Small intestine (tissue), 7 donors: ENCODE results near the gene ETNK1. TPM values are rescaled to one million over a fixed set of nuclear protein-coding genes. Genes with fewer than 3 reads are reported as not detected.
A peak's percentile ranks its signal among the peaks of the same experiment; 100 is the strongest.
"Not testable (repeated sequence)": the region's sequence is repeated elsewhere in the genome, so short reads cannot be mapped to it uniquely, and the experiment has no call there.

Experiments
- DNase-seq, 2 donors: peaks; one replicate each; pipeline versions ENCODE4 v3.0.0 to v3.0.0-alpha.2; 2013
- FAIRE-seq: peaks from 2 replicates; lab custom pipeline; 2012; peaks lifted over from hg19 to GRCh38; lab: Jason Lieb, UNC
- H3K27ac ChIP-seq, 3 donors: one replicate each; pipeline ENCODE4 v1.5.1; 2013; ENCODE audit warnings: low read length in 2 of 3, mild to moderate bottlenecking in 2 of 3, control low read depth in 1 of 3, inconsistent platforms in 1 of 3, low read depth in 1 of 3, moderate library complexity in 1 of 3
- H3K27me3 ChIP-seq, 3 donors: one replicate each; pipeline ENCODE4 v1.6.1; 2013; ENCODE audit warnings: low read length in 3 of 3, inconsistent platforms in 1 of 3; ENCODE audit not compliant: control insufficient read depth in 3 of 3, insufficient read depth in 3 of 3
- H3K36me3 ChIP-seq, 3 donors: one replicate each; pipeline ENCODE4 v1.6.1; 2013; ENCODE audit warnings: low read length in 3 of 3, inconsistent platforms in 1 of 3, low read depth in 1 of 3, mild to moderate bottlenecking in 1 of 3, moderate library complexity in 1 of 3; ENCODE audit not compliant: control insufficient read depth in 3 of 3, insufficient read depth in 2 of 3
- H3K4me1 ChIP-seq, 3 donors: one replicate each; pipeline ENCODE4 v1.6.1; 2013; ENCODE audit warnings: low read length in 2 of 3, inconsistent platforms in 1 of 3, low read depth in 1 of 3, mild to moderate bottlenecking in 1 of 3, moderate library complexity in 1 of 3; ENCODE audit not compliant: control insufficient read depth in 3 of 3, insufficient read depth in 2 of 3
- H3K4me3 ChIP-seq, 3 donors: one replicate each; pipeline ENCODE4 v1.5.1; 2013; ENCODE audit warnings: low read length in 3 of 3, control low read depth in 1 of 3, inconsistent platforms in 1 of 3, low read depth in 1 of 3, mild to moderate bottlenecking in 1 of 3, moderate library complexity in 1 of 3
- H3K9me3 ChIP-seq, 2 donors: one replicate each; pipeline ENCODE4 v1.6.1; 2013; ENCODE audit warnings: low read depth in 1 of 2, low read length in 1 of 2; ENCODE audit not compliant: control insufficient read depth in 2 of 2, insufficient read depth in 1 of 2
- WGBS, 3 donors: extraction: QIAGEN DNeasy Blood & Tissue Kit; methylation state at CpG; one replicate each; pipeline ENCODE4 v1.1.7; 2013; 5-methylcytosine and 5-hydroxymethylcytosine counted together
- polyA plus RNA-seq, 4 donors: library from polyadenylated mRNA; stranded (reverse) in 3 of 4; unstranded in 1 of 4; fragments of 200-250 nt in 3 of 4; fragments of 120-200 nt in 1 of 4; gene quantifications; one replicate each; pipeline versions ENCODE4 v1.2.1 to v1.2.3, GENCODE V29; 2013
- donor health status: healthy with polysubstance abuse.
- donor health status: control.
- donor health status: control.
- donor health status: Bipolar disorder and iron deficiency.
- donor health status: healthy.

Gene ETNK1
- polyA plus RNA-seq, 4 donors = 17.8 to 85.3 (median 27.3) TPM

DNA sequence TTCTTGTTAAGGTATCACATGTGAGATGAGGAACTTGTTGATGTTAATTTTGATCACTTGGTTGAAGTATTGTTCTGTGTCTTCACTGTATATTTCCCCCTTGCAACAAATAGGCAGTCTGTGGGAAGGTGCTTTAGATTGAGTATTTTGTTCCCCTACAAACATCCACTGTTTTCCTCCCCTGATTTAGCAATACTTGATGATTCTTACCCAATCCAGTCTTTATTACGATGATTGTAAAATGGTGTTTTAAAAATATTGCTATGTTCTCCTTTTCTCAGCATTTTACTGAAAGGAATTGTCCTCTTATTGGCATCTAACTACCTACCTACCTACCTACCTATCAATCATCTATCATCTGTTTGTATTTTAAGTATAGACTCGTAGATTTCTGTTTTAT is 66.3 kb downstream of the ETNK1 start:
- FAIRE-seq (no peak), DNase-seq (no peak)
- peaks cover 0 to 18% of the 10 kb centered on the region in 2 donors for H3K9me3 ChIP-seq
- H3K4me1 ChIP-seq = peaks cover 0 to 3% (median 0%) of the 10 kb centered on the region in 3 donors
- no peak overlapping the region for H3K27ac ChIP-seq
- no peaks in the 10 kb centered on the region for H3K27me3 ChIP-seq
- no peak overlapping the region for H3K4me3 ChIP-seq
- H3K36me3 ChIP-seq = peaks cover 0 to 2% (median 2%) of the 10 kb centered on the region in 3 donors
- 89 to 95% (median 93%) methylated on average over 2 of the region's 2 CpGs for WGBS, 3 donors

DNA sequence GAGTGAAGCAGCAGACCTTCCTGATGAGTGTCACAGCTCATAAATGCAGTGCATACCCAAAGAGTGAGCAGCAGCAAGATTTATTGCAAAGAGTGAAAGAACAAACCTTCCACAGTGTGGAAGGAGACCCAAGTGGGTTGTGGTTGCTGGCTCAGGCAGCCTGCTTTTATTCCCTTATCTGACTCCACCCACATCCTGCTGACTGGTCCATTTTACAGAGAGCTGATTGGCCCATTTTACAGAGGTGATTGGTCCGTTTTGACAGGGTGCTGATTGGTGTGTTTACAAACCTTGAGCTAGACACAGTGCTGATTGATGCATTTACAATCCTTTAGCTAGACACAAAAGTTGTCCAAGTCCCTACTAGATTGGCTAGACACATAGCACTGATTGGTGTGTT is 67.5 kb downstream of the ETNK1 start:
- not testable (repeated sequence) for H3K27ac ChIP-seq, H3K4me1 ChIP-seq, H3K36me3 ChIP-seq, DNase-seq, FAIRE-seq, H3K27me3 ChIP-seq, H3K4me3 ChIP-seq
- 62 to 84% (median 74%) methylated on average over 1 of the region's 1 CpG for WGBS, 3 donors
- peaks cover 0 to 18% of the 10 kb centered on the region in 2 donors for H3K9me3 ChIP-seq

DNA sequence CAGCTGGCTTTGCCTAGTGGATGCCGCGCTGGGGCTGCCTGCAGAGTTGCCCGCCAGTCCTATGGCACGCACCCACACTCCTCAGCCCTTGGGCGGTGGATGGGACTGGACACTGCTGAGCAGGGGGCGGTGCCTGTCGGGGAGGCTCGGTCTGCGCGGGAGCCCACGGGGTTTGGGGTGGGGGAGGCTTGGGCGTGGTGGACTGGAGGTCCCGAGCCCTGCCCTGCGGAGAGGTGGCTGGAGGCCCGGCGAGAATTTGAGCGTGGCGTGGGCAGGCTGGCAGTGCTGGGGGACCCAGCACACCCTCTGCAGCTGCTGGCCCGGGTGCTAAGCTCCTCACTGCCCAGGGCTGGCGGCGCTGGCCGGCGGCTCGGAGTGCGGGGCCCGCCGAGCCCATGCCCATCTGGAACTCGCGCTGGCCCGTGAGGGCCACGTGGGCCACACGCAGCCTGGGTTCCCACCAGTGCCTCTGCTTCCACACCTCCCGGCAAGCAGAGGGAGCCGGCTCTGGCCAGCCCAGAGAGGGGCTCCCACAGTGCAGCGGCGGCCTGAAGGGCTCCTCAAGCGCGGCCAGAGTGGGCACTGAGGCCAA is 68.1 kb downstream of the ETNK1 start:
- no peak overlapping the region for H3K27ac ChIP-seq
- no peak for DNase-seq
- H3K4me1 ChIP-seq = no peaks in the 10 kb centered on the region
- WGBS, 3 donors = 93 to 96% (median 95%) methylated on average over 33 to 38 of the region's 38 CpGs
- peaks cover 0 to 2% (median 0%) of the 10 kb centered on the region in 3 donors for H3K36me3 ChIP-seq
- no peaks in the 10 kb centered on the region for H3K27me3 ChIP-seq
- H3K4me3 ChIP-seq = no peak overlapping the region
- peaks cover 0 to 18% of the 10 kb centered on the region in 2 donors for H3K9me3 ChIP-seq
- no peak for FAIRE-seq

DNA sequence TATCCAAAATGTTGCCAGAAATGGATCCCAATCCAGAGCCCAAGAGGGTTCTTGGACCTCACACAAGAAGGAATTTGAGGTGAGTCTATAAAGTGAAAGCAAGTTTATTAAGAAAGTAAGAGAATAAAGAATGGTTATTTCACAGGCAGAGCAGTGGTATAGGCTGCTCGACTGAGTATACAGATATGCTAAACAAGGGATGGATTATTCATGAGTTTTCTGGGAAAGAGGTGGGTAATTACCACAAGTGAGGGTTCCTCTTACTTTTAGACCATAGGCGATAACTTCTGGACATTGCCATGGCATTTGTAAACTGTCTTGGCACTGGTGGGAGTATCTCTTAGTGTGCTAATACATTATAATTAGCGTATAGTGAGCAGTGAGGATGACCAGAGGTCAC is 73.6 kb downstream of the ETNK1 start:
- FAIRE-seq = no peak
- H3K27me3 ChIP-seq = no peaks in the 10 kb centered on the region
- WGBS, 3 donors = 84 to 87% (median 84%) methylated on average over 3 of the region's 3 CpGs

DNA sequence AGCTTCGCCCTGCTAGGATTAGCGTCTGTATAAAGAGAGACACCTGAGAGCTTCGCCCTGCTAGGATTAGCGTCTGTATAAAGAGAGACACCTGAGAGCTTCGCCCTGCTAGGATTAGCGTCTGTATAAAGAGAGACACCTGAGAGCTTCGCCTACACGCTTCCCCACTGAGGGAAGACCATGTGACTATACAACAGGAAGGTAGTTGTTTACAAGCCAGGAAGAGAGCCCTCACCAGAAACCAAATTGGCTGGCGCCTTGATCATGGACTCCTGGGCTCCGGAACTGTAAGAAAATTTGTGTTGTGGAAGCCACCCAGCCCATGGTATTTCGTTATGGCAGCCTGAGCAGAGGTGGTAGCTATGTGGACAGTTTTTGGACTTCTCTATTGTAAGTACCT is 74.7 kb downstream of the ETNK1 start:
- H3K4me1 ChIP-seq = peaks cover 0 to 12% (median 0%) of the 10 kb centered on the region in 3 donors
- H3K27ac ChIP-seq, H3K36me3 ChIP-seq, H3K4me3 ChIP-seq, H3K9me3 ChIP-seq, FAIRE-seq, H3K27me3 ChIP-seq: not testable (repeated sequence)
- WGBS, 3 donors = 81 to 85% (median 82%) methylated on average over 8 to 10 of the region's 11 CpGs
- peak in 1 of 2 donors; percentile 14 for DNase-seq

More for the DNA sequence above, 73.6 kb downstream of the ETNK1 start:
- Histone ChIP-seq H3K4me1 (peaks cover 0 to 12% (median 0%) of the 10 kb centered on the region in 3 donors), H3K9me3 (peaks cover 0 to 10% of the 10 kb centered on the region in 2 donors), H3K36me3 (no peaks in the 10 kb centered on the region), H3K27ac (no peak overlapping the region), H3K4me3 (no peak overlapping the region)
- no peak for DNase-seq

DNA sequence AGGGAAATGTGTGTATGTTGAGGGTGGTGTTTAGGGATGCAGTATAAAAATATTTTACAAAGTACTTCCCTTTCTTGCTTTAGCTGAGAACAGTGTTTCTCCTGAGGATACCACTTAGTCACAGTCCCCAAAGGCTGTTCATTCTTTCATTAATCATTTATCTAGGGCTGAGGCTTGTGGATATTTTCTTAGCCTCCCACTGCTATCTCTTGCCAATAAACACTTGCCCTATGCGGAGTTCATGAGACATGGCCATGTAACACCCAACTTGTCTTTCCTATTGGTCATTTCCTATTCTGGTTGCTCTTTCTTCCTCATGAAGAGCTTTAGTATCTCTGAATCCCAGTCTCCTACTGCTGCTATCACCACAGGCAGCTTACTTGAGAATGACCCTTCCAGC is 75.1 kb downstream of the ETNK1 start:
- Histone ChIP-seq H3K4me3 (no peak overlapping the region), H3K9me3 (peaks cover 0 to 4% of the 10 kb centered on the region in 2 donors), H3K27ac (peak overlapping the region in 1 of 3 donors; percentile 18), H3K36me3 (no peaks in the 10 kb centered on the region), H3K27me3 (no peaks in the 10 kb centered on the region), H3K4me1 (peaks cover 0 to 12% (median 0%) of the 10 kb centered on the region in 3 donors)
- FAIRE-seq (no peak), DNase-seq (peak in 1 of 2 donors; percentile 30)
- WGBS, 3 donors = 33 to 59% (median 50%) methylated on average over 1 of the region's 1 CpG

DNA sequence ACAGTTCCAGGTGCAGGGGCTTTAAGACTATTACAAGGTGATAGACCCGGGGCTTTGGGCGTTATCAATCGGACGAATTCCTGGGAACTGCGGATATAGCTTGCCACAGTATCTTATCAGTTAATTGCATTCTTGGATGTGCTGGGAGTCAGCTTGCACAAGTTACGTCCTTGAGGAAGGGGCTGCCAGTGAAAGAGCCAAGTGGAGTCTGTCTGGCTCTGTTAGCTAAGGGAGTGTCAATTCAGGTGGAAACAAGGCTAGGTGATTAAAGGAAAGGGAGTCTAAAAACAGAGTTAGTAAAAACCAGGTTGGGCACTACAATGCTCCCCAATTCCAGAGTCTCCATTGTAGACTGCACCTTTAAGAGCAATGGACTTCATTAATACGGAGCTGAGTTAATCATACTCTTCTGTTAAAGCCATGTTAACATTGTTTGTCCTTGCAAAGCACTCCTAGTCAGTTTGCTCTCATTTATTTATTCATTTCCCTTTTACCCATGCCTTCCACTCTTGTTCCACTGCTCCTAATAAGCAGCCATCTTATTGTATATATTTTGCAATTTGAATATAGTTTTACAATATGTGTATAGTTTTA is 76.3 kb downstream of the ETNK1 start:
- WGBS, 3 donors = 15 to 40% (median 38%) methylated on average over 3 of the region's 7 CpGs
- H3K36me3 ChIP-seq, FAIRE-seq: not testable (repeated sequence)

DNA sequence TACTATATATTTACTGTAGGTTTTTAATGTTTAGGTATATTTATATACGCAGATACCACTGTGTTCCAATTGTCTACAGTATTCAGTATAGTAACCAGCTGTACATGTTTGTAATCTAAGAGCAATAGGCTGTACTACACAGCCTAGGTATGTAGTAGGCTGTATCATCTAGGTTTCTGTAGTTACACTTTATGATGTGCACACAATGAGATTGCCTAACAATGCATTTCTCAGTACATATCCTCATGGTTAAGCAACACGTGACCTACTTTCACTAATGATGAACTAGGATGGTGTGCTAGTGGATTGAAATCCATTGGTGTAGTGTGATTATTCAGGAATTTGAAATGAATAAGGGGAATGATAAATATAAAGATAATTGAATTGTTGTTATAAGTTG is 77.7 kb downstream of the ETNK1 start:
- no peaks in the 10 kb centered on the region for H3K9me3 ChIP-seq
- no peak overlapping the region for H3K27ac ChIP-seq
- 70 to 92% (median 90%) methylated on average over 2 of the region's 2 CpGs for WGBS, 3 donors
- FAIRE-seq (no peak), DNase-seq (peak in 1 of 2 donors; percentile 65)
- H3K36me3 ChIP-seq = no peaks in the 10 kb centered on the region
- H3K27me3 ChIP-seq = no peaks in the 10 kb centered on the region
- H3K4me3 ChIP-seq = no peak overlapping the region
- H3K4me1 ChIP-seq = peaks cover 0 to 12% (median 0%) of the 10 kb centered on the region in 3 donors

More for the DNA sequence above, 76.3 kb downstream of the ETNK1 start:
- peak in 1 of 2 donors; percentile 45 for DNase-seq
- not testable (repeated sequence) for H3K27me3 ChIP-seq, H3K4me3 ChIP-seq, H3K27ac ChIP-seq, H3K9me3 ChIP-seq
- peaks cover 0 to 12% (median 0%) of the 10 kb centered on the region in 3 donors for H3K4me1 ChIP-seq
